ENCODE measurements around the gene F12.

Gene F12

DNA sequence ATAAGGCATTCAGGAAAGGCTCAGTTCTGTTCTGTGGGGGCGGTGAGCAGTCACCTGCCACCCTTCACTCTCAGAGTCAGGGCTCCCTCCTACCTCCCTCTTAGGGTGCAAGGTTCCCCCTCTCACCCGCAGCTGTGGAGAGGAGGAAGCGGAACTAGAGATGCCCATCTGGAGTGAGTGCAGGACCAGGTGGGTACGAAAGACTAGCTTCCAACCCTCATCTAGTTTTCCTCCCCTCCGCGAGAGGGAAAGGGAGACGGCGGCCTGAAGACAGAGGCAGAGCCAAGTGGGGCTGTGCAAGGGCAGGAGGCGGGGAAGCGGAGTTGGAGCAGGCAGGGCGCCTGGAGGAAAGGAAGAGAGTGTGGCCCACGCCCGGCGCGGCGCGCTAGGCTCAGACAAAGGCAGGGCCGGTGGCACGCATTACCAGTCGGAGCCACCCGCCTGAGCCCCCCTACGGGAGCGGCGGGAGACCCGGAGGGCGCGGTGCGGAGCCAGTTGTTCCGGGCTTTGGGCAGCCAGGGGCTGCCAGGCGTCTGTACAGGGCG lies 44.6 kb upstream of the F12 start:
- H3K23ac ChIP-seq (ENCODE audit: low read length): no peak overlapping the region
- H3K27ac ChIP-seq (ENCODE audit: low read depth, low read length): no peak overlapping the region
- H4K8ac ChIP-seq (ENCODE audit: low read depth, low read length): peak overlapping the region; percentile 3
- H3K4me2 ChIP-seq (ENCODE audit: low read length): peak overlapping the region; percentile 95
- H3K79me1 ChIP-seq (ENCODE audit: low read length): peaks cover 9% of the 10 kb centered on the region
- no peak overlapping the region for H3K4ac ChIP-seq (ENCODE audit: low read depth, low read length)
- no peaks in the 10 kb centered on the region for H3K79me2 ChIP-seq (ENCODE audit: control insufficient read depth, insufficient read depth, low read length, poor library complexity)
- H2BK120ac ChIP-seq (ENCODE audit: insufficient read depth, low read length, poor library complexity): no peak overlapping the region
- H4K12ac ChIP-seq (ENCODE audit: low read depth, low read length): no peak overlapping the region
- peaks cover 23% of the 10 kb centered on the region in 2 experiments for H3K36me3 ChIP-seq (ENCODE audit: control insufficient read depth in 1 of 2, insufficient read depth in 2 of 2, low read length in 2 of 2)
- peak overlapping the region; percentile 4 for H3K4me3 ChIP-seq (ENCODE audit: low read depth, low read length)
- H3K27me3 ChIP-seq (ENCODE audit: insufficient read depth, low read length): no peaks in the 10 kb centered on the region
- no peak for DNase-seq
- no CpG with 5 or more reads among the region's 31 CpGs for WGBS (ENCODE audit: extremely low coverage, insufficient coverage, insufficient read length)
- H3K18ac ChIP-seq (ENCODE audit: low read length): no peak overlapping the region
- H2AFZ ChIP-seq (ENCODE audit: insufficient read depth, low read length, poor library complexity): peak overlapping the region; percentile 17
- H3K9ac ChIP-seq (ENCODE audit: low read length): no peak overlapping the region
- H3K9me3 ChIP-seq (ENCODE audit: insufficient read depth, low read depth, low read length): peaks cover 2% of the 10 kb centered on the region
- no peak overlapping the region for H3K14ac ChIP-seq (ENCODE audit: low read length)
- no peak overlapping the region for H2BK12ac ChIP-seq (ENCODE audit: low read length)
- H4K91ac ChIP-seq (ENCODE audit: low read depth, low read length): no peak overlapping the region
- H2BK5ac ChIP-seq (ENCODE audit: low read depth, low read length, poor library complexity): no peak overlapping the region
- no peak overlapping the region for H2AK5ac ChIP-seq (ENCODE audit: low read length)
- peaks cover 0 to 17% of the 10 kb centered on the region in 2 experiments for H3K4me1 ChIP-seq (ENCODE audit: control insufficient read depth in 1 of 2, insufficient read depth in 2 of 2, low read length in 2 of 2)

DNA sequence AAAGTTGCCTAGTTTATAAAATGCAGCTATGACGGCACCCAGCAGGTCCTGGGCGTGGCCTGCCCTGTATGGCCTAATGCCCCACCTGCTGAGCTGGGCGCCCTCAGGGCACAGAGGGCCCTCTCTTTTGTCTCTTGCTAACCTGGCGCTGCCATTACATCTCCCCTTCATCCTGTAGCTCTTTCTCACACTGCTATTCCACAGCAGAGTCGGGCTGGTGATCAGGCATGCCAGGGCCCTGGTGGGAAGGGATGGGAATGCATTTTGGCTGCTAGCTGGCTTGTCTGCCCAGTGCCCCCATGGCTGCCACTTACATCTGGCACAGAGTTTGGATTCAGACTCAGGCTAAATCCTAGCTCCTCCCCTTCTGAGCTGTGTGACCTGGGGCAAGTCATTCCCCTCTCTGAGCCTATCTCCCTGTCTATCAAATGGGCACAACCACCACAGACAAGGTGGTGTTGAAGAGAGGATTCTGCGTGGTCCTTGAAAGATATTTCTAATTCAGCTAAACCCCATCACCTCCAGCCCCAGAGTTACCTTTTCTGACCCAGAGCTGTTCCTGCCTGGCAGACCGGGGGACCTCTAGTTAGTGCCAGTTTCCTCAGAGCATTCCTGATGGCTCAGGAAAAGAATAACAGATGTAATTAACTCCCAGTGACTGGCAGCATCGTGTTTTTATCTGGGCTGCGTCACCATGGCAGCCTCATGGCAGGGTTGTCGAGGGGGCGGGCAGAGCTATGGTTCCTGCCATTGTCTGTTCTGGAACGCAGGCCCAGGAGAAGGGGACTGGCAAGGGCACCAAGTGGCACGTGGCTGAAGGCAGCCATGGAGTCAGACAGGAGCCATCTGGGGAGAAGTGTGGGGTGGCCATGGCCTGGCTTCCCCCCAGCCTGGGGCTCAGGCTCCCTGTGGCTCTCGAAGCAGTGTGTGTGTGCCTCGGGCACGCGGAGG lies 43.6 kb upstream of the F12 start:
- Histone ChIP-seq H3K27ac (ENCODE audit: low read depth, low read length) (no peak overlapping the region), H4K91ac (ENCODE audit: low read depth, low read length) (no peak overlapping the region), H4K8ac (ENCODE audit: low read depth, low read length) (no peak overlapping the region), H3K4me2 (ENCODE audit: low read length) (no peak overlapping the region), H3K9ac (ENCODE audit: low read length) (no peak overlapping the region), H3K79me1 (ENCODE audit: low read length) (peaks cover 9% of the 10 kb centered on the region), H3K9me3 (ENCODE audit: insufficient read depth, low read depth, low read length) (peaks cover 2% of the 10 kb centered on the region), H3K4me1 (ENCODE audit: control insufficient read depth in 1 of 2, insufficient read depth in 2 of 2, low read length in 2 of 2) (peaks cover 0 to 18% of the 10 kb centered on the region in 2 experiments), H2BK12ac (ENCODE audit: low read length) (no peak overlapping the region), H3K79me2 (ENCODE audit: control insufficient read depth, insufficient read depth, low read length, poor library complexity) (no peaks in the 10 kb centered on the region), H4K12ac (ENCODE audit: low read depth, low read length) (no peak overlapping the region), H3K23ac (ENCODE audit: low read length) (no peak overlapping the region), H2BK120ac (ENCODE audit: insufficient read depth, low read length, poor library complexity) (no peak overlapping the region), H2AK5ac (ENCODE audit: low read length) (no peak overlapping the region), H3K14ac (ENCODE audit: low read length) (no peak overlapping the region), H2AFZ (ENCODE audit: insufficient read depth, low read length, poor library complexity) (no peak overlapping the region), H2BK5ac (ENCODE audit: low read depth, low read length, poor library complexity) (no peak overlapping the region), H3K36me3 (ENCODE audit: control insufficient read depth in 1 of 2, insufficient read depth in 2 of 2, low read length in 2 of 2) (peaks cover 13 to 14% of the 10 kb centered on the region in 2 experiments), H3K27me3 (ENCODE audit: insufficient read depth, low read length) (no peaks in the 10 kb centered on the region), H3K4me3 (ENCODE audit: low read depth, low read length) (no peak overlapping the region), H3K4ac (ENCODE audit: low read depth, low read length) (no peak overlapping the region), H3K18ac (ENCODE audit: low read length) (no peak overlapping the region)
- DNase-seq: no peak
- no CpG with 5 or more reads among the region's 17 CpGs for WGBS (ENCODE audit: extremely low coverage, insufficient coverage, insufficient read length)

DNA sequence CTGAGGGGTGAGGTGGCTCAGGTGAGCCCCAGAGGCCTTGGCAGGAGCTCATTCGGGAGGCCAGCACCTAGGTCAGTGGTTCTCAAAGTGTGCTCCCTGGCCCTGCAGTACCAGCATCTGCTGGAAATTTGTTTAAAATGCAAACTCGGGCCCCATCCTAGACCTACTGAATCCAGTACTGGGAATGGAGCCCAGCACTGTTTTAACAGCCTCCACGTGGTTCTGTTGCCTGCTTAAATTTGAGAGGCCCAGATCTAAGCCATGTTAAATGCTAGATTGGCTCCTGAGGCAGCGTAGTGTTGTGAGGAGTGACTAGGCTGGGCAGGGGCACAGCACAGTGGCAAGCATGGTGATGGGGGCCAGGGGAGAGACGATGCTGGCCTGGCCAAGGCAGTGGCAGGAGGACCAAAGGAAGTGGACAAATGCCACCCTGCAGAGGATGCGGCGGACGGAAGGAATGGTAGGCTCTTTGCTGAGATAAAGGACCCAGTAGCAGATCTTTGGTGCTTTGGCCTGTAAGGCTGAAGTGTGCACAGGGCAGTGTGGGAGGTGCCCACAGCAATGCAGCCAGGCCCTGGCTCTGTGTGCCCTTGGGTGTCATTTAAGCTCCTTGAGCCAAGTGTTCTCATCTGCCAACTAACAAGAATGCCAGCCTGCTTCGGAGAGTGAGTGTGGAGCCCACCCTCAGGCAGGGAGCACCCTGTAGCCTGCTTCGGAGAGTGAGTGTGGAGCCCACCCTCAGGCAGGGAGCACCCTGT lies 41.5 kb upstream of the F12 start:
- no peak overlapping the region for H3K23ac ChIP-seq (ENCODE audit: low read length)
- no peak overlapping the region for H2BK120ac ChIP-seq (ENCODE audit: insufficient read depth, low read length, poor library complexity)
- no peaks in the 10 kb centered on the region for H3K36me3 ChIP-seq (ENCODE audit: control insufficient read depth in 1 of 2, insufficient read depth in 2 of 2, low read length in 2 of 2)
- H3K4ac ChIP-seq (ENCODE audit: low read depth, low read length): no peak overlapping the region
- no peak overlapping the region for H4K8ac ChIP-seq (ENCODE audit: low read depth, low read length)
- H4K12ac ChIP-seq (ENCODE audit: low read depth, low read length): no peak overlapping the region
- H2BK12ac ChIP-seq (ENCODE audit: low read length): no peak overlapping the region
- peaks cover 11% of the 10 kb centered on the region for H3K79me1 ChIP-seq (ENCODE audit: low read length)
- H2AK5ac ChIP-seq (ENCODE audit: low read length): no peak overlapping the region
- H3K27ac ChIP-seq (ENCODE audit: low read depth, low read length): no peak overlapping the region
- WGBS (ENCODE audit: extremely low coverage, insufficient coverage, insufficient read length): no CpG with 5 or more reads among the region's 10 CpGs
- H4K91ac ChIP-seq (ENCODE audit: low read depth, low read length): no peak overlapping the region
- peaks cover 6% of the 10 kb centered on the region for H3K9me3 ChIP-seq (ENCODE audit: insufficient read depth, low read depth, low read length)
- H3K4me1 ChIP-seq (ENCODE audit: control insufficient read depth in 1 of 2, insufficient read depth in 2 of 2, low read length in 2 of 2): peaks cover 5 to 29% of the 10 kb centered on the region in 2 experiments
- no peak overlapping the region for H3K9ac ChIP-seq (ENCODE audit: low read length)
- no peak overlapping the region for H3K18ac ChIP-seq (ENCODE audit: low read length)
- H2BK5ac ChIP-seq (ENCODE audit: low read depth, low read length, poor library complexity): no peak overlapping the region
- no peak for DNase-seq
- no peak overlapping the region for H3K4me2 ChIP-seq (ENCODE audit: low read length)
- H3K4me3 ChIP-seq (ENCODE audit: low read depth, low read length): no peak overlapping the region
- H3K14ac ChIP-seq (ENCODE audit: low read length): no peak overlapping the region
- H3K27me3 ChIP-seq (ENCODE audit: insufficient read depth, low read length): peaks cover 6% of the 10 kb centered on the region
- no peak overlapping the region for H2AFZ ChIP-seq (ENCODE audit: insufficient read depth, low read length, poor library complexity)
- no peaks in the 10 kb centered on the region for H3K79me2 ChIP-seq (ENCODE audit: control insufficient read depth, insufficient read depth, low read length, poor library complexity)

DNA sequence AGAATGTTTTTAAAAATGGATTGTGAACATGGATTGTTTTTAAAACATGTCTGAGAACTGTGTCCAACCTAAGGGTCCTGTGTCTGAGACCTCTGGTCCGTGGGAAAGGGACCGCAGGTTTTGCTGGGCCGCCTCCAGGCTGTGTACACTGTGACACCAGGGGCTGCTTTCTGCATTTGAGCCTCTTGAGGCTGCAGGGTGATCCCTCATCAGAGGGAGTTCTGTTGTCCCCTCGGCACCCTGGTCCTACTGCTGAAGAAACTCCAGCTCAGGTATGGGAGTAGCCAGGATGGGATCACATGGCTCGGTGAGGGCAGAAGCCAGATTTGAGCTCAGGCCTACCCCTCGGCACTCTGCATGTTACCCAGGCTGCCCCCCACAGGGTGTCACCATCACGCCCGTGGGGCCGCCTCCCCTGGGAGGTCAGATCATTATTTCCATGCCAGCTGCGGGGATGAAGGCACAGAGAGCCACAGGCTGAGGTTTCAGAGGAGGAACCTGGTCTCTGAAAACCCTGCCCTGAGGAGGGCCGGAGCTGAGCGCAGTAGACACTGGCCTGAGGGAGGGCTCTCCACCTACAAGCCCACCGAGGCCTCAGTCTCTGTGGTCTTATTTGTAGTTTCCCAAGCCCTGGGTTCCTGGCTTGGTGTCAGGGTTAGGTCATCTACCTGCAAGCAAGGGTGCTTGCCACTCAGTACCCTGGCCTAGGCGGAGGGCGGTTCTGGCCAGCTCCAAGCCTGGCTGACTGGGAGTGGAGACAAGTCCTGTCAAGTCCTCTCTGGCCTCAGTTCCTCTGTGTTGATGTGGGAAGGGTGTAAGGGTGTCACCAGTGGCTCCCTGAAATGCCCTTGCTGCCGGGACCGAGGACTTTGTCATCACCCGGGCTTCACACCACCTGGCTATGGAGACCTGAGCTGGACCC lies 40.0 kb upstream of the F12 start:
- Histone ChIP-seq H3K4me3 (ENCODE audit: low read depth, low read length) (no peak overlapping the region), H3K27me3 (ENCODE audit: insufficient read depth, low read length) (peaks cover 6% of the 10 kb centered on the region), H3K4ac (ENCODE audit: low read depth, low read length) (no peak overlapping the region), H3K36me3 (ENCODE audit: control insufficient read depth in 1 of 2, insufficient read depth in 2 of 2, low read length in 2 of 2) (no peaks in the 10 kb centered on the region), H2BK5ac (ENCODE audit: low read depth, low read length, poor library complexity) (no peak overlapping the region), H3K4me1 (ENCODE audit: control insufficient read depth in 1 of 2, insufficient read depth in 2 of 2, low read length in 2 of 2) (peaks cover 5 to 21% of the 10 kb centered on the region in 2 experiments), H3K4me2 (ENCODE audit: low read length) (no peak overlapping the region), H4K91ac (ENCODE audit: low read depth, low read length) (no peak overlapping the region), H3K9ac (ENCODE audit: low read length) (no peak overlapping the region), H2AFZ (ENCODE audit: insufficient read depth, low read length, poor library complexity) (no peak overlapping the region), H4K12ac (ENCODE audit: low read depth, low read length) (no peak overlapping the region), H3K23ac (ENCODE audit: low read length) (no peak overlapping the region), H3K79me1 (ENCODE audit: low read length) (peaks cover 2% of the 10 kb centered on the region), H4K8ac (ENCODE audit: low read depth, low read length) (no peak overlapping the region), H3K79me2 (ENCODE audit: control insufficient read depth, insufficient read depth, low read length, poor library complexity) (no peaks in the 10 kb centered on the region), H3K18ac (ENCODE audit: low read length) (no peak overlapping the region), H3K14ac (ENCODE audit: low read length) (no peak overlapping the region), H2BK12ac (ENCODE audit: low read length) (no peak overlapping the region), H3K27ac (ENCODE audit: low read depth, low read length) (no peak overlapping the region), H3K9me3 (ENCODE audit: insufficient read depth, low read depth, low read length) (peaks cover 6% of the 10 kb centered on the region), H2AK5ac (ENCODE audit: low read length) (no peak overlapping the region), H2BK120ac (ENCODE audit: insufficient read depth, low read length, poor library complexity) (no peak overlapping the region)
- DNase-seq: no peak
- WGBS (ENCODE audit: extremely low coverage, insufficient coverage, insufficient read length): no CpG with 5 or more reads among the region's 18 CpGs
